Transverse colon (tissue), 4 donors: ENCODE data around the gene CFAP46. TPM values are rescaled to one million over a fixed set of nuclear protein-coding genes. Genes with fewer than 3 reads are reported as not detected.
A peak's percentile ranks its signal among the peaks of the same experiment; 100 is the strongest.
"Not testable (repeated sequence)": the region's sequence is repeated elsewhere in the genome, so short reads cannot be mapped to it uniquely, and the experiment has no call there.

ENCODE experiments used
- DNase-seq: peaks from one replicate; pipeline ENCODE4 v3.0.0-alpha.2; 2019
- H3K27ac ChIP-seq, 4 donors: fragments of 200-600 bp; sonication (generic); 2 replicates each; pipeline ENCODE4 v1.5.1; 2016 to 2018; ENCODE audit warnings: inconsistent platforms in 4 of 4
- H3K27me3 ChIP-seq: fragments of 200-600 bp; sonication (generic); 2 replicates; pipeline ENCODE4 v1.5.1; 2017; ENCODE audit warnings: inconsistent platforms
- H3K36me3 ChIP-seq, 4 donors: fragments of 200-600 bp; sonication (generic); 2 replicates each; pipeline ENCODE4 v1.5.1; 2017 to 2019; ENCODE audit warnings: inconsistent platforms in 4 of 4
- H3K4me1 ChIP-seq, 4 donors: fragments of 200-600 bp; sonication (generic); 2 replicates each; pipeline ENCODE4 v1.5.1; 2017 to 2020; ENCODE audit warnings: inconsistent platforms in 4 of 4
- H3K4me3 ChIP-seq, 4 donors: fragments of 200-600 bp; sonication (generic); 1 replicate in 1 of 4; 2 replicates in 3 of 4; pipeline versions ENCODE4 v1.5.1 to v1.6.1; 2017 to 2019; ENCODE audit warnings: inconsistent platforms in 4 of 4
- H3K9me3 ChIP-seq, 2 donors: fragments of 200-600 bp; sonication (generic); 2 replicates each; pipeline ENCODE4 v1.5.1; 2017 to 2019; ENCODE audit warnings: inconsistent platforms in 2 of 2
- EP300 ChIP-seq: sonication (generic); formaldehyde crosslinking; IDR thresholded peaks from one replicate; pipeline ENCODE4 v1.6.1; 2017; ENCODE audit warnings: antibody characterized with exemption, low read depth
- POLR2A ChIP-seq: fragments of 450-650 bp; IDR thresholded peaks from one replicate; pipeline ENCODE4 v1.6.1; 2016; ENCODE audit warnings: antibody characterized with exemption, mild to moderate bottlenecking, moderate library complexity
- POLR2AphosphoS5 ChIP-seq, 3 donors: sonication (generic); formaldehyde crosslinking; IDR thresholded peaks; one replicate each; pipeline ENCODE4 v1.6.1; 2016; ENCODE audit warnings: antibody characterized with exemption in 3 of 3
- WGBS, 2 donors: methylation state at CpG; one replicate each; pipeline ENCODE4 v1.1.5; 2018; ENCODE audit warnings: low coverage in 1 of 2; 5-methylcytosine and 5-hydroxymethylcytosine counted together
- in situ Hi-C, 4 donors: fragments of 200-750 bp; cut with MboI; loops; one replicate each; pipeline versions ENCODE4 v1.15.0 to v1.15.1; 2017; ENCODE audit warnings: low sequenced_read_pairs in 3 of 4, low pct_ligation_motif_present in 1 of 4, low pct_unique_long_range_greater_than_20kb in 1 of 4
- intact Hi-C: fragments of 100-400 bp; cut with DNase I; formaldehyde crosslinking; loops from one replicate; pipeline ENCODE4 v1.15.1; 2023; ENCODE audit warnings: low total_unique reads
- total RNA-seq, 4 donors: library from RNA; depleted of rRNA; stranded (reverse); fragments of >200 nt; gene quantifications; one replicate each; pipeline ENCODE4 v1.1.0, GENCODE V29; 2016
- TF ChIP-seq, protein P1 (sequence below), 5 experiments: fragments of 200-600 bp in 3 of 5; fragments of 450-650 bp in 2 of 5; sonication (generic) in 3 of 5; IDR thresholded peaks; 1 replicate in 2 of 5; 2 replicates in 3 of 5; pipeline ENCODE4 v1.5.1; 2016 to 2017; ENCODE audit warnings: antibody characterized with exemption in 5 of 5, inconsistent platforms in 3 of 5, mild to moderate bottlenecking in 2 of 5, moderate library complexity in 1 of 5

The CFAP46 gene
- total RNA-seq, 4 donors from 2014 or later = not detected

DNA sequence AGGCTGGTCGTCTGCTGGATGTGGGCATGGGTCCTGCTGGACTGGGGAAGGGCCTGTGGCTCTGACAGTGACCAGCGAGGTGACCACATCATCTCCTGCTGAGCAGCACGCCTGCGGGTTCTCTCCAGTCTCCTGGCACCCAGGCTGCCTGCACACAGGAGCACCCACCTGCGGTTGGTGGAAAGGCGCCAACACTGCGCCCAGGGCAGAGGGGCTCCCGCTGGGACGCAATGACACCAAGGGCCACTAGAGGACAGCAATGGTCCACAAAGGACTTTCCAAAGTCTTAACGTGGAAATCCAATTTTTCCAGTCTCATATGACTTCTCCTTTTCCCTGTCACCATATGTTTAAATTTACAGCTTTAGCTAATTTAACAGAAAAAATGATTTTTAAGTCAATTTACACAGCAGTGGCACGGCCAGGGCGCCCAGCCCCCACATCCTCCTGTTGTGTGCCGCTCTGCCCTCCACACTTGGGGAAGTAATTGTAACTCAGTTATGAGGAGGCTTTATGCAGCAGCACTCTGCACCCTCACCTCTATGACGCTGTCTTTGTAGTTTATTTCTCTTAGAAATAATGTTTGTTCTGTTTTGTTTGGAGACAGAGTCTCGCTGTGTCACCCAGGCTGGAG, 38.1 kb downstream of the CFAP46 start:
- intact Hi-C loops = no loop called here
- in situ Hi-C loops = no loop called here
- TF ChIP-seq, protein P1, sequence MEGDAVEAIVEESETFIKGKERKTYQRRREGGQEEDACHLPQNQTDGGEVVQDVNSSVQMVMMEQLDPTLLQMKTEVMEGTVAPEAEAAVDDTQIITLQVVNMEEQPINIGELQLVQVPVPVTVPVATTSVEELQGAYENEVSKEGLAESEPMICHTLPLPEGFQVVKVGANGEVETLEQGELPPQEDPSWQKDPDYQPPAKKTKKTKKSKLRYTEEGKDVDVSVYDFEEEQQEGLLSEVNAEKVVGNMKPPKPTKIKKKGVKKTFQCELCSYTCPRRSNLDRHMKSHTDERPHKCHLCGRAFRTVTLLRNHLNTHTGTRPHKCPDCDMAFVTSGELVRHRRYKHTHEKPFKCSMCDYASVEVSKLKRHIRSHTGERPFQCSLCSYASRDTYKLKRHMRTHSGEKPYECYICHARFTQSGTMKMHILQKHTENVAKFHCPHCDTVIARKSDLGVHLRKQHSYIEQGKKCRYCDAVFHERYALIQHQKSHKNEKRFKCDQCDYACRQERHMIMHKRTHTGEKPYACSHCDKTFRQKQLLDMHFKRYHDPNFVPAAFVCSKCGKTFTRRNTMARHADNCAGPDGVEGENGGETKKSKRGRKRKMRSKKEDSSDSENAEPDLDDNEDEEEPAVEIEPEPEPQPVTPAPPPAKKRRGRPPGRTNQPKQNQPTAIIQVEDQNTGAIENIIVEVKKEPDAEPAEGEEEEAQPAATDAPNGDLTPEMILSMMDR (IDR thresholded peaks at IDR 0.05) = peak; percentile 45 to 72 (median 66)
- TF ChIP-seq POLR2A = no peak
- H3K4me3 ChIP-seq = no peak overlapping the region
- 24 to 37% methylated on average over 7 to 15 of the region's 15 CpGs for WGBS, 2 donors
- DNase-seq = no peak
- no peak overlapping the region for H3K27ac ChIP-seq
- H3K36me3 ChIP-seq = no peaks in the 10 kb centered on the region
- H3K4me1 ChIP-seq = no peaks in the 10 kb centered on the region
- H3K27me3 ChIP-seq = no peaks in the 10 kb centered on the region
- no peaks in the 10 kb centered on the region for H3K9me3 ChIP-seq

DNA sequence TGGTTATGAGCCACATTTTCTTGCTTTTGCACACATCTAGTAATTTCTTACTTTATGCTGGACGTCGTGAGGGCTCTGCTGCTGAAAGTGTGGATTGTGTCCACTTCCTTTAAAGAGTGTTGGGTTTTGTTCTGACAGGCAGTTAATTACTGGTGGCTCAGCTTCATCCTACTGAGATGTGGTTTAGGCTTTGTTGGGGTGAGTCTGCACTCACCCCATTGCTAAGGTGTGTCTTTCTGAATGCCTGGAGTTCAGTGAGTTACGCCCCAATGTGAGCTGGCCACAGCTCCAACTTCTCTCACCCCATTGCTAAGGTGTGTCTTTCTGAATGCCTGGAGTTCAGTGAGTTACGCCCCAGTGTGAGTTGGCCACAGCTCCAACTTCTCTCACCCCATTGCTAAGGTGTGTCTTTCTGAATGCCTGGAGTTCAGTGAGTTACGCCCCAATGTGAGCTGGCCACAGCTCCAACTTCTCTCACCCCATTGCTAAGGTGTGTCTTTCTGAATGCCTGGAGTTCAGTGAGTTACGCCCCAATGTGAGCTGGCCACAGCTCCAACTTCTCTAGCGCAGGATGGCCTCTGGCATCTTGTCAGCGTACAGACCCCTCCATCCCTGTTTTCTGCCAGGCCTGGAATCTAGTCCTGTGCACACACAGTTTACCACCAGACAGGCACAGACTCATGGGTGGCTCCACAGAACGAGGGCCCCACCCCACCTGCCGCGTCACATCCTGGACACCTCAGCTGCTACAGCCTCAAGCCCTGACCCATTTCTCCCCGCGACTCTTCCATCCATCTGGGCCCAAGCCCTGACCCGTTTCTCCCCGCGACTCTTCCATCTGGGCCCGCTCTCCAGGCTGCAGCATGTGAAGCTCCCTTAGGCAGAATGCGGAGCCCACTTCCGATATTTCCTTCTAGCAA, 39.5 kb downstream of the CFAP46 start:
- H3K27ac ChIP-seq, intact Hi-C loops, in situ Hi-C loops, H3K4me3 ChIP-seq, H3K4me1 ChIP-seq, H3K36me3 ChIP-seq, H3K27me3 ChIP-seq, H3K9me3 ChIP-seq, DNase-seq: not testable (repeated sequence)
- 82 to 88% methylated on average over 6 to 19 of the region's 19 CpGs for WGBS, 2 donors

DNA sequence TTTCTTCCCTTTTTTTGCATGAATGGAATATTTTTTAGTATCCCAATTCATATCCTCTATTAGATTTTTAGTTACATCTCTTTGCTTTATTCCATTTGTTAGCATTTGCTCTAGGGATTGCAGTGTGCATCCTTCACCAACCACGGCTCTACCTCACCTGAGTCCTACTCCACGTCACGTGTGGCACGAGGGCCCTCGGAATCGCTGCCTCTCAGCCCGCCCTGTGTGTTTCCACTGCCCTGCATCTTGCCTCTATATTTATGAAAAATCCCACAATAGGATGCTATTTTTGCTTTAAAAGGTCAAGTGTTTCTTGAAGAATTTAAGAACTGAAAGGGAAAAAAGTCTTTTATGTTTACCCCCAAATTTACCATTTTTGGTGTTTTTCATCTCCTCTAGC, 41.0 kb downstream of the CFAP46 start:
- intact Hi-C loops (no loop called here), in situ Hi-C loops (no loop called here)
- no peak overlapping the region for H3K4me3 ChIP-seq
- no peak overlapping the region for H3K27ac ChIP-seq
- H3K4me1 ChIP-seq = no peaks in the 10 kb centered on the region
- no peaks in the 10 kb centered on the region for H3K9me3 ChIP-seq
- 93% methylated on average over 7 of the region's 7 CpGs; no CpG with 5 or more reads in 1 of the 2 donors for WGBS, 2 donors
- H3K27me3 ChIP-seq = no peaks in the 10 kb centered on the region
- no peak for DNase-seq
- no peaks in the 10 kb centered on the region for H3K36me3 ChIP-seq
- TF ChIP-seq, protein P1 (IDR thresholded peaks at IDR 0.05) = no peak
- no peak for TF ChIP-seq POLR2AphosphoS5 (IDR thresholded peaks at IDR 0.05)
- no peak for TF ChIP-seq POLR2A
- TF ChIP-seq EP300 = no peak

DNA sequence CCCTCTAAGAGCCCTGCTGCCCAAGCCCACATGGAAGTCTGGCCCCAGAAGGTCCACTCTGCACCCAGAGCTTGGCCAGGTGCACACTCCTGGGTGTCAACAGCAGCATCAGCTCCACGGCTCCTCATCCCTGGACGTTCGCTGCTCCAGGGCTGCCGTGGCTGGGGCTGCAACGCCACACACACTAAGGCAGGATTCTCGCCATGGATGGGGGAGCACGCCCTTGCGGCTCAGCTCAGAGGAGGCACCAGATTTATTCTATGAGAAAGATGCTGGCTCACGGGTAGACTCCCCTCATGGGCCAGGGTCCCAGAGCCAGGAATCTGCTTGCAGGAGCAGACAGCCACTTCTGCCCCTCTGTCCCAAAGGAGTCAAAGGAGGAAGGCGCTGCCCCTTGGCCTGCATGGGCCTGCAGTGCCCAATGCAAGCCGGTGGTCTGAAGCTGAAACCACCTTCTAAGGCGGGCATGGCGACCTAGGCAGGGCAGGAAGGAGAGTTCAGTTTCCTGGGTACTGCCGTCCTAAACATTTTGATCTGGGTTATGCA, 42.1 kb downstream of the CFAP46 start:
- TF ChIP-seq EP300 (no peak), POLR2AphosphoS5 (IDR thresholded peaks at IDR 0.05) (no peak), POLR2A (no peak)
- TF ChIP-seq, protein P1 (IDR thresholded peaks at IDR 0.05) = no peak
- in situ Hi-C loops = no loop called here
- H3K9me3 ChIP-seq = no peaks in the 10 kb centered on the region
- 80 to 87% methylated on average over 1 to 14 of the region's 14 CpGs for WGBS, 2 donors
- no peak overlapping the region for H3K4me3 ChIP-seq
- H3K4me1 ChIP-seq = no peaks in the 10 kb centered on the region
- H3K27ac ChIP-seq = no peak overlapping the region
- no peaks in the 10 kb centered on the region for H3K27me3 ChIP-seq
- intact Hi-C loops = no loop called here
- H3K36me3 ChIP-seq = no peaks in the 10 kb centered on the region
- no peak for DNase-seq
